HG02973 (cell line): ENCODE data around the gene KCNE4.

Source experiments
- ATAC-seq: cut with Tn5 transposase; IDR thresholded peaks from one replicate; pipeline ENCODE4 v1.9.1; 2021; ENCODE audit warnings: moderate library complexity; ENCODE audit not compliant: unreplicated experiment

Gene KCNE4

GRCh38 chr2:223083402-223084070 lies 31.5 kb downstream of the KCNE4 start:
- no peak for ATAC-seq

- no peak for ATAC-seq
These were observed 32.9 kb downstream of the KCNE4 start for GRCh38 chr2:223084873-223085272.

GRCh38 chr2:223086370-223086981 lies 34.5 kb downstream of the KCNE4 start:
- ATAC-seq = no peak

GRCh38 chr2:223087466-223087865 lies 35.5 kb downstream of the KCNE4 start:
- ATAC-seq = no peak

- ATAC-seq = no peak
These were observed 36.9 kb downstream of the KCNE4 start for GRCh38 chr2:223088866-223089265.

GRCh38 chr2:223090039-223090438 lies 38.0 kb downstream of the KCNE4 start:
- ATAC-seq = no peak

- no peak for ATAC-seq
These were observed 38.7 kb downstream of the KCNE4 start for GRCh38 chr2:223090540-223091235.

- ATAC-seq = no peak
These were observed 40.7 kb downstream of the KCNE4 start for GRCh38 chr2:223092667-223093066.

GRCh38 chr2:223093436-223094241 lies 41.6 kb downstream of the KCNE4 start:
- no peak for ATAC-seq

GRCh38 chr2:223095207-223095606 lies 43.2 kb downstream of the KCNE4 start:
- no peak for ATAC-seq

- no peak for ATAC-seq
These were observed 44.4 kb downstream of the KCNE4 start for GRCh38 chr2:223096235-223096970.

GRCh38 chr2:223097888-223098383 lies 45.9 kb downstream of the KCNE4 start:
- no peak for ATAC-seq

GRCh38 chr2:223099561-223099960 lies 47.6 kb downstream of the KCNE4 start:
- no peak for ATAC-seq

- ATAC-seq = no peak
These were observed 48.1 kb downstream of the KCNE4 start for GRCh38 chr2:223100061-223100511.

GRCh38 chr2:223101340-223102039 lies 49.5 kb downstream of the KCNE4 start:
- ATAC-seq = peak; percentile 81

GRCh38 chr2:223102040-223102400 lies 50.0 kb downstream of the KCNE4 start:
- no peak for ATAC-seq

GRCh38 chr2:223102450-223102849 lies 50.5 kb downstream of the KCNE4 start:
- ATAC-seq = no peak

- ATAC-seq = no peak
These were observed 52.5 kb downstream of the KCNE4 start for GRCh38 chr2:223104336-223105132.
